HepG2 (cell line): ENCODE results near the gene TMEM63C. TPM values are rescaled to one million over a fixed set of nuclear protein-coding genes. Genes with fewer than 3 reads are reported as not detected.

Experiments used
- CBFB ChIP-seq: sonication (generic); formaldehyde crosslinking; IDR thresholded peaks from 2 replicates; pipeline ENCODE4 v1.4.0; 2020; ENCODE audit warnings: missing genetic modification reagents
- HNF4G ChIP-seq, 2 experiments: sonication (generic) in 1 of 2; formaldehyde crosslinking in 1 of 2; IDR thresholded peaks; 2 replicates each; pipeline versions ENCODE4 v1.4.0 to v1.6.1; 2011 to 2020; ENCODE audit warnings: borderline replicate concordance in 2 of 2, low read depth in 2 of 2, mild to moderate bottlenecking in 2 of 2, low read length in 1 of 2, missing genetic modification reagents in 1 of 2, moderate library complexity in 1 of 2
- JUN ChIP-seq: sonication (generic); formaldehyde crosslinking; IDR thresholded peaks from 2 replicates; pipeline ENCODE4 v1.4.0; 2020; ENCODE audit warnings: mild to moderate bottlenecking, missing genetic modification reagents
- MED13 ChIP-seq: sonication (generic); formaldehyde crosslinking; IDR thresholded peaks from 2 replicates; pipeline ENCODE4 v1.5.0; 2020; ENCODE audit warnings: missing genetic modification reagents
- RELA ChIP-seq: sonication (generic); formaldehyde crosslinking; IDR thresholded peaks from 2 replicates; pipeline ENCODE4 v1.4.0; 2020; ENCODE audit warnings: missing genetic modification reagents
- SALL1 ChIP-seq: sonication (generic); formaldehyde crosslinking; IDR thresholded peaks from 2 replicates; pipeline ENCODE4 v1.8.0; 2022; ENCODE audit warnings: mild to moderate bottlenecking, missing genetic modification reagents
- SMAD3 ChIP-seq: sonication (generic); formaldehyde crosslinking; IDR thresholded peaks from 2 replicates; pipeline ENCODE4 v1.4.0; 2020; ENCODE audit warnings: missing genetic modification reagents
- SRY ChIP-seq: sonication (generic); formaldehyde crosslinking; IDR thresholded peaks from 2 replicates; pipeline ENCODE4 v1.8.0; 2022; ENCODE audit warnings: mild to moderate bottlenecking, missing genetic modification reagents
- TBL1XR1 ChIP-seq: fragments of 150-350 bp; IDR thresholded peaks from 2 replicates; pipeline ENCODE4 v1.6.1; 2014; ENCODE audit warnings: borderline replicate concordance, low read length; ENCODE audit not compliant: partially characterized antibody
- TEAD2 ChIP-seq: sonication (generic); formaldehyde crosslinking; IDR thresholded peaks from 2 replicates; pipeline ENCODE4 v1.9.0; 2021; ENCODE audit warnings: missing genetic modification reagents
- ZEB1 ChIP-seq: IDR thresholded peaks from 2 replicates; pipeline ENCODE4 v1.6.1; 2012; ENCODE audit warnings: mild to moderate bottlenecking, low read depth, inconsistent platforms; ENCODE audit not compliant: insufficient replicate concordance
- polyA plus RNA-seq, 8 experiments: library from polyadenylated mRNA; depleted of rRNA in 3 of 8; stranded (reverse) in 7 of 8; unstranded in 1 of 8; fragments of >200 nt; fragmentation: Illumina TruSeq in 4 of 8; extraction: Trizol in 4 of 8; gene quantifications; 2 replicates each; pipeline versions ENCODE4 v1.2.1 to v1.2.3, GENCODE V29; 2011 to 2016; ENCODE audit warnings: low read depth in 4 of 8, missing spikeins in 1 of 8, mixed read lengths in 1 of 8; ENCODE audit not compliant: insufficient read depth in 1 of 8
- total RNA-seq, 5 experiments: library from RNA; depleted of rRNA; stranded (reverse); fragments of >200 nt; fragmentation: Illumina TruSeq; extraction: Trizol; gene quantifications; 2 replicates each; pipeline ENCODE4 v1.2.3, GENCODE V29; 2016; ENCODE audit warnings: low read depth in 1 of 5
- TF ChIP-seq, protein P1 (sequence below): sonication (generic); formaldehyde crosslinking; IDR thresholded peaks from 2 replicates; pipeline ENCODE4 v1.5.1; 2020; ENCODE audit warnings: mild to moderate bottlenecking, missing genetic modification reagents, moderate library complexity
- TF ChIP-seq, protein P2 (sequence below): sonication (generic); formaldehyde crosslinking; IDR thresholded peaks from 2 replicates; pipeline ENCODE4 v1.8.1; 2023; ENCODE audit warnings: mild to moderate bottlenecking, moderate library complexity, missing genetic modification reagents
- TF ChIP-seq, protein P3 (sequence below), 2 experiments: IDR thresholded peaks; 2 replicates each; pipeline ENCODE4 v1.6.1; 2011 to 2012; ENCODE audit warnings: low read length in 2 of 2, borderline replicate concordance in 1 of 2, low read depth in 1 of 2, mild to moderate bottlenecking in 1 of 2, moderate library complexity in 1 of 2
- TF ChIP-seq, protein P4 (sequence below): sonication (generic); formaldehyde crosslinking; conservative IDR thresholded peaks from 2 replicates; pipeline ENCODE4 v1.4.0; 2020; ENCODE audit warnings: missing genetic modification reagents
- TF ChIP-seq, protein P5 (sequence below): sonication (generic); formaldehyde crosslinking; IDR thresholded peaks from 2 replicates; pipeline ENCODE4 v1.4.0; 2020; ENCODE audit warnings: missing genetic modification reagents, borderline replicate concordance

Gene TMEM63C
- total and polyA plus RNA-seq, 2 of the 13 experiments (the other 11 are each of a cell fraction or from before 2014, with no cell fraction given), result 0.17 to 0.27 TPM

DNA sequence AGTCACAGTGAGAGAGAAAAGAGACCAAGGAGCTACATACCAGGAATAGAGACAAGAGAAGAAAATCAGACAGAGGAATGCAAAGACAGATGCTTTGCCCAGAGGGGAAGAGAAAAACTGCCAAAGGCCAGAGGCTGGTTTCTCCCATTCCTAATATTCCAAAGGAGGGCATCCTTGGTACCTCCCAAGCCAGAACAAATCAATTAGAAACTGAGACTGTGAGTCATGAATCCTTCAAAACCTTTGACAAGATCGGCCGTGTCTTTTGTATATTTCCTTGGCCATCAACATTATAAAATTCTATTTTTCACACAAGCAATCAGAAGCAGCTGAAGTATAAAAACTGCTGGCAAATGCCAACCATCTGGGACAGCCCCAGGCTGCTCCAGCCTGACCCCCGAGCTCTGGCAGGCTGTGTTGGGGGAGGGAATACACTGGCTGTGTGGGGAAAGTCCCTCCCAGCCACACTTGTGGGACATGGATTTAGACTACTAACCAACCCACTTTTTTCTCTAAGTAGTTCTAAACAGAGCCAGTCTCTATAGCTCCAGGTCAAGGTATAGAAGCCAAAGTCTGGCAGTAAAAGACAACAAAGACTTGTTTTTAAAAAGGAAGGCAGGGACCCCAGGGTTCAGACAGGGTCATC is 125.4 kb downstream of the TMEM63C start (continued):
- TF ChIP-seq JUN (CRISPR knock-in tag), result no peak
- TF ChIP-seq SMAD3, result no peak
- TF ChIP-seq MED13 (CRISPR knock-in tag), result no peak
- 0 out of 2 replicates have a peak, but pooled peaks have one; percentile 23 for TF ChIP-seq SALL1 (CRISPR knock-in tag)
- no peak for TF ChIP-seq SRY
- TF ChIP-seq RELA (CRISPR knock-in tag), result no peak
- TF ChIP-seq, protein P1, sequence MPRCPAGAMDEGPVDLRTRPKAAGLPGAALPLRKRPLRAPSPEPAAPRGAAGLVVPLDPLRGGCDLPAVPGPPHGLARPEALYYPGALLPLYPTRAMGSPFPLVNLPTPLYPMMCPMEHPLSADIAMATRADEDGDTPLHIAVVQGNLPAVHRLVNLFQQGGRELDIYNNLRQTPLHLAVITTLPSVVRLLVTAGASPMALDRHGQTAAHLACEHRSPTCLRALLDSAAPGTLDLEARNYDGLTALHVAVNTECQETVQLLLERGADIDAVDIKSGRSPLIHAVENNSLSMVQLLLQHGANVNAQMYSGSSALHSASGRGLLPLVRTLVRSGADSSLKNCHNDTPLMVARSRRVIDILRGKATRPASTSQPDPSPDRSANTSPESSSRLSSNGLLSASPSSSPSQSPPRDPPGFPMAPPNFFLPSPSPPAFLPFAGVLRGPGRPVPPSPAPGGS (CRISPR knock-in tag), result 0 out of 2 replicates have a peak, but pooled peaks have one; percentile 27
- TF ChIP-seq, protein P2, sequence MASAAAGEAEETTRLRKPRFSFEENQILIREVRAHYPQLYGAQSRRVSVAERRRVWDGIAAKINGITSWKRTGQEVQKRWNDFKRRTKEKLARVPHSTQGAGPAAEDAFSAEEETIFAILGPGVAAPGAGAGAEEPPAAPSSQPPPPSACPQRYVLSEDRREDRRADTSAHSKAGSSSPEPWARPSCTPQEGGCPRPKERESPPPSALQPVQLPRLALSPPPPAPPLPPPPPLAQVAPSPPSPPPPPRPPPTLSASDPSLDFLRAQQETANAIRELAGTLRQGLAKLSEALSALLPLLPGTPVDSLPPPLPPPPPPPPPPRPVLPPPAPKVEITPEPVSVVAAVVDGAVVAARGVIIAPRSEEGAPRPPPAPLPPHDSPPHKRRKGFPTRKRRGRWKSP (CRISPR knock-in tag), result no peak
- TF ChIP-seq, protein P3, sequence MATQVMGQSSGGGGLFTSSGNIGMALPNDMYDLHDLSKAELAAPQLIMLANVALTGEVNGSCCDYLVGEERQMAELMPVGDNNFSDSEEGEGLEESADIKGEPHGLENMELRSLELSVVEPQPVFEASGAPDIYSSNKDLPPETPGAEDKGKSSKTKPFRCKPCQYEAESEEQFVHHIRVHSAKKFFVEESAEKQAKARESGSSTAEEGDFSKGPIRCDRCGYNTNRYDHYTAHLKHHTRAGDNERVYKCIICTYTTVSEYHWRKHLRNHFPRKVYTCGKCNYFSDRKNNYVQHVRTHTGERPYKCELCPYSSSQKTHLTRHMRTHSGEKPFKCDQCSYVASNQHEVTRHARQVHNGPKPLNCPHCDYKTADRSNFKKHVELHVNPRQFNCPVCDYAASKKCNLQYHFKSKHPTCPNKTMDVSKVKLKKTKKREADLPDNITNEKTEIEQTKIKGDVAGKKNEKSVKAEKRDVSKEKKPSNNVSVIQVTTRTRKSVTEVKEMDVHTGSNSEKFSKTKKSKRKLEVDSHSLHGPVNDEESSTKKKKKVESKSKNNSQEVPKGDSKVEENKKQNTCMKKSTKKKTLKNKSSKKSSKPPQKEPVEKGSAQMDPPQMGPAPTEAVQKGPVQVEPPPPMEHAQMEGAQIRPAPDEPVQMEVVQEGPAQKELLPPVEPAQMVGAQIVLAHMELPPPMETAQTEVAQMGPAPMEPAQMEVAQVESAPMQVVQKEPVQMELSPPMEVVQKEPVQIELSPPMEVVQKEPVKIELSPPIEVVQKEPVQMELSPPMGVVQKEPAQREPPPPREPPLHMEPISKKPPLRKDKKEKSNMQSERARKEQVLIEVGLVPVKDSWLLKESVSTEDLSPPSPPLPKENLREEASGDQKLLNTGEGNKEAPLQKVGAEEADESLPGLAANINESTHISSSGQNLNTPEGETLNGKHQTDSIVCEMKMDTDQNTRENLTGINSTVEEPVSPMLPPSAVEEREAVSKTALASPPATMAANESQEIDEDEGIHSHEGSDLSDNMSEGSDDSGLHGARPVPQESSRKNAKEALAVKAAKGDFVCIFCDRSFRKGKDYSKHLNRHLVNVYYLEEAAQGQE (IDR thresholded peaks at IDR 0.05; ENCODE audit: borderline replicate concordance in 1 of 2, low read depth in 1 of 2, low read length in 2 of 2), result no peak
- TF ChIP-seq, protein P4, sequence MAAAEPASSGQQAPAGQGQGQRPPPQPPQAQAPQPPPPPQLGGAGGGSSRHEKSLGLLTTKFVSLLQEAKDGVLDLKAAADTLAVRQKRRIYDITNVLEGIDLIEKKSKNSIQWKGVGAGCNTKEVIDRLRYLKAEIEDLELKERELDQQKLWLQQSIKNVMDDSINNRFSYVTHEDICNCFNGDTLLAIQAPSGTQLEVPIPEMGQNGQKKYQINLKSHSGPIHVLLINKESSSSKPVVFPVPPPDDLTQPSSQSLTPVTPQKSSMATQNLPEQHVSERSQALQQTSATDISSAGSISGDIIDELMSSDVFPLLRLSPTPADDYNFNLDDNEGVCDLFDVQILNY, result no peak
- TF ChIP-seq TEAD2, result no peak
- TF ChIP-seq HNF4G (IDR thresholded peaks at IDR 0.05; ENCODE audit: borderline replicate concordance, low read depth, low read length), result peak; percentile 14; the same call in 1 of the 2 replicates
- no peak for TF ChIP-seq HNF4G (CRISPR knock-in tag; IDR thresholded peaks at IDR 0.05; ENCODE audit: borderline replicate concordance, low read depth)
- TF ChIP-seq CBFB (CRISPR knock-in tag), result no peak
- no peak for TF ChIP-seq ZEB1
- TF ChIP-seq, protein P5, sequence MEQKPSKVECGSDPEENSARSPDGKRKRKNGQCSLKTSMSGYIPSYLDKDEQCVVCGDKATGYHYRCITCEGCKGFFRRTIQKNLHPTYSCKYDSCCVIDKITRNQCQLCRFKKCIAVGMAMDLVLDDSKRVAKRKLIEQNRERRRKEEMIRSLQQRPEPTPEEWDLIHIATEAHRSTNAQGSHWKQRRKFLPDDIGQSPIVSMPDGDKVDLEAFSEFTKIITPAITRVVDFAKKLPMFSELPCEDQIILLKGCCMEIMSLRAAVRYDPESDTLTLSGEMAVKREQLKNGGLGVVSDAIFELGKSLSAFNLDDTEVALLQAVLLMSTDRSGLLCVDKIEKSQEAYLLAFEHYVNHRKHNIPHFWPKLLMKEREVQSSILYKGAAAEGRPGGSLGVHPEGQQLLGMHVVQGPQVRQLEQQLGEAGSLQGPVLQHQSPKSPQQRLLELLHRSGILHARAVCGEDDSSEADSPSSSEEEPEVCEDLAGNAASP (CRISPR knock-in tag), result peak; percentile 59; the same call in 1 of the 2 replicates
- no peak for TF ChIP-seq TBL1XR1
